Measurements from ENCODE around the gene DNAH7.

Gene DNAH7

DNA sequence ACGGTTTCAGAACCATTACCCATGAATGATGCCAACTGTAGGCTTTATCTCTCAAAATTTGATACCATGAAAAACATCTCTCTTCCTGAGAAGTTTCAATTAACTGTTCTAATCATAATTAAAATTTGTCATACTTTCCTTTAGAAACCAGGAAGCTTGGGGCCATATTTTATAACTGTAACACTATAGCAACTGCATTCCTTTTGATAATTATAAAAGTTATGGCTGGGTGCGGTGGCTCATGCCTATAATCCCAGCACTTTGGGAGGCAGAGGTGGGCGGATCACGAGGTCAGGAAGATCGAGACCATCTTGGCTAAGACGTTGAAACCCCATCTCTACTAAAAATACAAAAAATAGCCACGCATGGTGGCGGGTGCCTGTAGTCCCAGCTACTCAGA lies 70.6 kb downstream of the DNAH7 start:
- H3K27ac ChIP-seq: no peak overlapping the region
- in situ Hi-C loops (cut with HindIII; ENCODE audit: low pct_ligation_motif_present, low sequenced_read_pairs): no loop called here
- no peaks in the 10 kb centered on the region for H3K36me3 ChIP-seq (replicated peaks)

GRCh38 chr2:195995499-195995898 lies 73.1 kb downstream of the DNAH7 start:
- no peak for DNase-seq
- H3K27me3 ChIP-seq (replicated peaks): no peaks in the 10 kb centered on the region
- no peak for TF ChIP-seq CTCF (IDR thresholded peaks at IDR 0.05; ENCODE audit: low read depth, low read length, missing control alignments)
- no peaks in the 10 kb centered on the region for H3K36me3 ChIP-seq (replicated peaks)
- no peak overlapping the region for H3K4me3 ChIP-seq (ENCODE audit: low read depth, low read length)
- H3K27ac ChIP-seq: no peak overlapping the region
- in situ Hi-C loops (cut with HindIII; ENCODE audit: low pct_ligation_motif_present, low sequenced_read_pairs): no loop called here

More for the DNA sequence above, 70.6 kb downstream of the DNAH7 start:
- no peak for DNase-seq
- Histone ChIP-seq H3K27me3 (replicated peaks) (no peaks in the 10 kb centered on the region), H3K4me3 (ENCODE audit: low read depth, low read length) (no peak overlapping the region)
- TF ChIP-seq CTCF (IDR thresholded peaks at IDR 0.05; ENCODE audit: low read depth, low read length, missing control alignments): no peak

- in situ Hi-C loops (cut with HindIII; ENCODE audit: low pct_ligation_motif_present, low sequenced_read_pairs): no loop called here
- no peak for DNase-seq
- TF ChIP-seq CTCF (IDR thresholded peaks at IDR 0.05; ENCODE audit: low read depth, low read length, missing control alignments): no peak
- H3K27ac ChIP-seq: no peak overlapping the region
- H3K4me3 ChIP-seq (ENCODE audit: low read depth, low read length): no peak overlapping the region
- no peaks in the 10 kb centered on the region for H3K27me3 ChIP-seq (replicated peaks)
- H3K36me3 ChIP-seq (replicated peaks): no peaks in the 10 kb centered on the region
Measured at GRCh38 chr2:195993623-195994022, 75.0 kb downstream of the DNAH7 start.

- Histone ChIP-seq H3K27ac (no peak overlapping the region), H3K27me3 (replicated peaks) (no peaks in the 10 kb centered on the region), H3K36me3 (replicated peaks) (no peaks in the 10 kb centered on the region), H3K4me3 (ENCODE audit: low read depth, low read length) (no peak overlapping the region)
- in situ Hi-C loops (cut with HindIII; ENCODE audit: low pct_ligation_motif_present, low sequenced_read_pairs): no loop called here
- no peak for TF ChIP-seq CTCF (IDR thresholded peaks at IDR 0.05; ENCODE audit: low read depth, low read length, missing control alignments)
- DNase-seq: no peak
Measured at GRCh38 chr2:195985741-195986140, 82.9 kb downstream of the DNAH7 start.

GRCh38 chr2:195984923-195985726 lies 83.5 kb downstream of the DNAH7 start:
- in situ Hi-C loops (cut with HindIII; ENCODE audit: low pct_ligation_motif_present, low sequenced_read_pairs): no loop called here
- H3K36me3 ChIP-seq (replicated peaks): no peaks in the 10 kb centered on the region
- TF ChIP-seq CTCF (IDR thresholded peaks at IDR 0.05; ENCODE audit: low read depth, low read length, missing control alignments): no peak
- no peak for DNase-seq
- H3K4me3 ChIP-seq (ENCODE audit: low read depth, low read length): no peak overlapping the region
- no peaks in the 10 kb centered on the region for H3K27me3 ChIP-seq (replicated peaks)
- H3K27ac ChIP-seq: no peak overlapping the region

DNA sequence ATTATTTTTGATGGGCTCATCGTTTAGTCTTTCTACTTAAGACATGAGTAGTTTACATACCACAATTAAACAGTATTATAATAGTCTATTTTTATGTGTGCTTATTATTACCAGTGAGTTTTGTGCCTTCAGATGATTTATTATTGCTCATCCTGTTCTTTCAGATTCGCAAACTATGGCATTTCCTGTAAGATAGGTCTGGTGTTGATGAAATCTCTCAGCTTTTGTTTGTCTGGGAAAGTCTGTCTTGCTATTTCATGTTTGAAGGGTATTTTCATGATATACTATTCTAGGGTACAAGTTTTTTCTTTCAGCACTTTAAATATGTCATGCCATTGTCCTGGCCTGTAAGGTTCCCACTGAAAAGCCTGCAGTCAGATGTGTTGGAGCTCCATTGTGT lies 101.3 kb downstream of the DNAH7 start:
- H3K36me3 ChIP-seq (replicated peaks): no peaks in the 10 kb centered on the region
- H3K4me3 ChIP-seq (ENCODE audit: low read depth, low read length): no peak overlapping the region
- in situ Hi-C loops (cut with HindIII; ENCODE audit: low pct_ligation_motif_present, low sequenced_read_pairs): no loop called here
- no peak for TF ChIP-seq CTCF (IDR thresholded peaks at IDR 0.05; ENCODE audit: low read depth, low read length, missing control alignments)
- peak; percentile 1 for DNase-seq
- no peaks in the 10 kb centered on the region for H3K27me3 ChIP-seq (replicated peaks)
- no peak overlapping the region for H3K27ac ChIP-seq

Data from brain microvascular endothelial cell (primary cell).